ENCODE results near the gene ZDHHC5. TPM values are rescaled to one million over a fixed set of nuclear protein-coding genes. Genes with fewer than 3 reads are reported as not detected.

ZDHHC5 gene
- total and polyA plus RNA-seq, 2 of the 13 experiments (the other 11 are each of a cell fraction or from before 2014, with no cell fraction given): 26.6 to 34.0 TPM

GRCh38 chr11:57639321-57640067 lies 28.4 kb upstream of the ZDHHC5 start (continued):
- peak; percentile 30; the same call in 1 of the 2 replicates for TF ChIP-seq KDM4B (CRISPR knock-in tag; IDR thresholded peaks at IDR 0.05)
- no peak for TF ChIP-seq FOXC1 (CRISPR knock-in tag; IDR thresholded peaks at IDR 0.05; ENCODE audit: borderline replicate concordance)
- 0 out of 2 replicates have a peak, but pooled peaks have one; percentile 20 for TF ChIP-seq ATF2 (CRISPR knock-in tag; IDR thresholded peaks at IDR 0.05)
- no peak for TF ChIP-seq GTF2F1 (IDR thresholded peaks at IDR 0.05; ENCODE audit: low read length)
- TF ChIP-seq NRL (CRISPR knock-in tag; IDR thresholded peaks at IDR 0.05; ENCODE audit: borderline replicate concordance): peak; percentile 75; the same call in 1 of the 2 replicates
- TF ChIP-seq ZNF576 (CRISPR knock-in tag; IDR thresholded peaks at IDR 0.05): no peak
- TF ChIP-seq SRSF9 (IDR thresholded peaks at IDR 0.05; ENCODE audit: borderline replicate concordance, insufficient read depth, low read depth, low read length, poor library complexity, severe bottlenecking): no peak
- TF ChIP-seq ZFYVE20 (CRISPR knock-in tag; IDR thresholded peaks at IDR 0.05; ENCODE audit: borderline replicate concordance, low read depth): no peak
- TF ChIP-seq ZBTB7B (CRISPR knock-in tag; IDR thresholded peaks at IDR 0.05): peak; percentile 97
- TF ChIP-seq ATF3 (CRISPR knock-in tag; IDR thresholded peaks at IDR 0.05): no peak
- TF ChIP-seq ZNF12 (CRISPR knock-in tag; IDR thresholded peaks at IDR 0.05): no peak; the same call in 1 of the 2 replicates
- no peak for TF ChIP-seq ZFP37 (CRISPR knock-in tag; IDR thresholded peaks at IDR 0.05; ENCODE audit: borderline replicate concordance)
- TF ChIP-seq ZNF143 (CRISPR knock-in tag; IDR thresholded peaks at IDR 0.05): no peak
- TF ChIP-seq ZFP36 (IDR thresholded peaks at IDR 0.05; ENCODE audit: borderline replicate concordance, low read depth, low read length, partially characterized antibody): no peak
- no peak for TF ChIP-seq ZNF547 (CRISPR knock-in tag; IDR thresholded peaks at IDR 0.05)
- no peak for TF ChIP-seq ZNF883 (CRISPR knock-in tag; IDR thresholded peaks at IDR 0.05; ENCODE audit: not compliant biosample characterization)
- TF ChIP-seq HDAC1 (CRISPR knock-in tag; IDR thresholded peaks at IDR 0.05): peak; percentile 38; the same call in 1 of the 2 replicates
- no peak for TF ChIP-seq ADNP (CRISPR knock-in tag; IDR thresholded peaks at IDR 0.05)
- peak; percentile 91 for TF ChIP-seq NR2F6 (IDR thresholded peaks at IDR 0.05)
- peak; percentile 94 for TF ChIP-seq NR2F6 (CRISPR knock-in tag; IDR thresholded peaks at IDR 0.05)
- TF ChIP-seq MTERF4 (CRISPR knock-in tag; IDR thresholded peaks at IDR 0.05): no peak
